Right lobe of liver (tissue), 6 donors: ENCODE measurements around the gene PPFIA4. TPM values are rescaled to one million over a fixed set of nuclear protein-coding genes. Genes with fewer than 3 reads are reported as not detected.
A peak's percentile ranks its signal among the peaks of the same experiment; 100 is the strongest.

Experiments used
- ATAC-seq, 4 donors: fragments of 200-7000 bp; cut with Tn5 transposase; one replicate each; pipeline ENCODE4 v1.9.1; 2020; ENCODE audit warnings: mild to moderate bottlenecking in 4 of 4, moderate library complexity in 4 of 4
- DNase-seq, 3 donors: peaks; one replicate each; pipeline ENCODE4 v3.0.0-alpha.2; 2020
- H3K27ac ChIP-seq, 3 donors: fragments of 200-600 bp; one replicate each; pipeline ENCODE4 v1.8.0; 2022
- H3K27me3 ChIP-seq, 2 donors: fragments of 200-600 bp; one replicate each; pipeline ENCODE4 v1.8.0; 2022
- H3K36me3 ChIP-seq, 4 donors: fragments of 200-600 bp; sonication (generic) in 1 of 4; one replicate each; pipeline versions ENCODE4 v1.5.1 to v1.8.0; 2017 to 2022; ENCODE audit warnings: control low read depth in 1 of 4
- H3K4me1 ChIP-seq, 4 donors: fragments of 200-600 bp; sonication (generic) in 1 of 4; one replicate each; pipeline versions ENCODE4 v1.5.1 to v1.8.0; 2017 to 2022; ENCODE audit warnings: control low read depth in 1 of 4
- H3K4me3 ChIP-seq, 3 donors: fragments of 200-600 bp; one replicate each; pipeline ENCODE4 v1.8.0; 2022
- H3K9me3 ChIP-seq, 4 donors: fragments of 200-600 bp; sonication (generic) in 1 of 4; one replicate each; pipeline versions ENCODE4 v1.5.1 to v1.8.0; 2017 to 2022; ENCODE audit warnings: control low read depth in 1 of 4
- POLR2A ChIP-seq: fragments of 450-650 bp; IDR thresholded peaks from one replicate; pipeline ENCODE4 v1.6.1; 2017; ENCODE audit warnings: antibody characterized with exemption, mild to moderate bottlenecking
- WGBS: methylation state at CpG from one replicate; pipeline ENCODE4 v1.1.6; 2018; ENCODE audit warnings: low coverage, low lambda C conversion rate; ENCODE audit not compliant: insufficient coverage; ENCODE audit errors: missing lambda C conversion rate; 5-methylcytosine and 5-hydroxymethylcytosine counted together
- intact Hi-C, 2 donors: fragments of 100-400 bp; cut with DNase I; formaldehyde crosslinking; loops; one replicate each; pipeline versions ENCODE4 v1.11.2 to v1.14.1; 2022
- total RNA-seq, 6 experiments: library from RNA; depleted of rRNA in 2 of 6; stranded (reverse); fragments of >200 nt in 2 of 6; fragmentation: NEBNext Ultra II Directional in 3 of 6; extraction: Animal tissue kit (Norgen Biotek cat#: 25700) in 3 of 6; gene quantifications; one replicate each; pipeline versions ENCODE4 v1.1.0 to v1.2.4, GENCODE V29; 2016 to 2023
- TF ChIP-seq, protein P1 (sequence below), 4 donors: fragments of 200-600 bp in 3 of 4; fragments of 450-650 bp in 1 of 4; IDR thresholded peaks; one replicate each; pipeline versions ENCODE4 v1.5.1 to v1.8.0; 2016 to 2022; ENCODE audit warnings: antibody characterized with exemption in 4 of 4, mild to moderate bottlenecking in 2 of 4
- donor health status: DM: no; HTN: yes; CAD: no.
- donor health status: DM: no; HTN: no; CAD: no.
- donor health status: DM: no; HTN: no; CAD: no.
- donor health status: DM: no; HTN: yes; CAD: no.
- donor health status: DM: no; HTN: yes; CAD: no.

PPFIA4 gene
- total RNA-seq, 6 experiments from 2014 or later = 0.18 to 5.5 (median 0.49) TPM; not detected in 1

DNA sequence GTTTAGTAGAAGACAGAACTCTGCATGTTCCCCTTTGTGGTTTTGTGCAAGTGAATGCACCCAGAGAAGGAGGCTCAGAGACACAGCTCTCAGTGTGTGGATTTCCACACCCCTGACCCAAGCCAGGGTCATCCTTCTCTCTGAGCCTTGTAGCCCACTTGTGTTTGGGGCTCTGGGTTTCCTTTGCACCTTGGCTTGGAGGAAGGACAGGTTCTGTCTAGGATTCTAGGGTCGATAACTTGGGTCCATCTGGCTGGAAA lies 32.3 kb downstream of the PPFIA4 start:
- no peaks in the 10 kb centered on the region for H3K4me1 ChIP-seq
- no peaks in the 10 kb centered on the region for H3K36me3 ChIP-seq
- intact Hi-C loops = no loop called here
- TF ChIP-seq, protein P1, sequence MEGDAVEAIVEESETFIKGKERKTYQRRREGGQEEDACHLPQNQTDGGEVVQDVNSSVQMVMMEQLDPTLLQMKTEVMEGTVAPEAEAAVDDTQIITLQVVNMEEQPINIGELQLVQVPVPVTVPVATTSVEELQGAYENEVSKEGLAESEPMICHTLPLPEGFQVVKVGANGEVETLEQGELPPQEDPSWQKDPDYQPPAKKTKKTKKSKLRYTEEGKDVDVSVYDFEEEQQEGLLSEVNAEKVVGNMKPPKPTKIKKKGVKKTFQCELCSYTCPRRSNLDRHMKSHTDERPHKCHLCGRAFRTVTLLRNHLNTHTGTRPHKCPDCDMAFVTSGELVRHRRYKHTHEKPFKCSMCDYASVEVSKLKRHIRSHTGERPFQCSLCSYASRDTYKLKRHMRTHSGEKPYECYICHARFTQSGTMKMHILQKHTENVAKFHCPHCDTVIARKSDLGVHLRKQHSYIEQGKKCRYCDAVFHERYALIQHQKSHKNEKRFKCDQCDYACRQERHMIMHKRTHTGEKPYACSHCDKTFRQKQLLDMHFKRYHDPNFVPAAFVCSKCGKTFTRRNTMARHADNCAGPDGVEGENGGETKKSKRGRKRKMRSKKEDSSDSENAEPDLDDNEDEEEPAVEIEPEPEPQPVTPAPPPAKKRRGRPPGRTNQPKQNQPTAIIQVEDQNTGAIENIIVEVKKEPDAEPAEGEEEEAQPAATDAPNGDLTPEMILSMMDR (IDR thresholded peaks at IDR 0.05) = no peak
- TF ChIP-seq POLR2A = no peak
- ATAC-seq (peak in 2 of 4 donors; percentile 28 to 31), DNase-seq (no peak)
- H3K27me3 ChIP-seq = no peaks in the 10 kb centered on the region
- no peak overlapping the region for H3K4me3 ChIP-seq
- no peak overlapping the region for H3K27ac ChIP-seq
- no peaks in the 10 kb centered on the region for H3K9me3 ChIP-seq
- 20% methylated on average over 1 of the region's 1 CpG for WGBS

DNA sequence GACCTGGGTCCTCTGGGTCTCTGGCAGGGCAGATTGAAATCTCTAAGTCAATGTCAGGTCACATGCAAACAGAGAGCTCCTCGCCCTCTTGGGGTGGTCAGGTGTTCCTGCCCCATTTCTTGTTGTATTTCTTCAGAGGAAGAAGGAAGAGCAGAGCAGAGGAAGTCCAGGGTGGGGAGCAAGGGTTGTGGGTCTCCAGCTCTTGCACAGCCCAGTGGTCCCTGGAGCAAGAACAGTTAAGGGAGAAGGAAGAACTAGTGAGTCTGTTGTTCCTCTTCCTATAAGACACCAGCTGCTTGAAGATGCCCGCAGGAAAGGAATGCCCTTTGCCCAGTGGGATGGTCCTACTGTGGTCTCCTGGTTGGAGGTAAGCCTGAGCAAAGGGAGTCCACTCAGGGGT lies 33.2 kb downstream of the PPFIA4 start:
- Histone ChIP-seq H3K4me3 (no peak overlapping the region), H3K4me1 (no peaks in the 10 kb centered on the region), H3K27ac (no peak overlapping the region), H3K27me3 (no peaks in the 10 kb centered on the region), H3K36me3 (no peaks in the 10 kb centered on the region), H3K9me3 (no peaks in the 10 kb centered on the region)
- peak in 2 of 4 donors; percentile 19 to 25 for ATAC-seq
- no peak for DNase-seq
- no peak for TF ChIP-seq POLR2A
- TF ChIP-seq, protein P1 (IDR thresholded peaks at IDR 0.05) = no peak
- intact Hi-C loops = no loop called here
- WGBS = 80% methylated on average over 1 of the region's 2 CpGs

- H3K4me1 ChIP-seq = no peaks in the 10 kb centered on the region
- H3K4me3 ChIP-seq = no peak overlapping the region
- DNase-seq (no peak), ATAC-seq (no peak)
- H3K27me3 ChIP-seq = no peaks in the 10 kb centered on the region
- H3K36me3 ChIP-seq = no peaks in the 10 kb centered on the region
- H3K9me3 ChIP-seq = no peaks in the 10 kb centered on the region
- WGBS = 100% methylated on average over 1 of the region's 11 CpGs
- intact Hi-C loops = no loop called here
- no peak for TF ChIP-seq POLR2A
- TF ChIP-seq, protein P1 (IDR thresholded peaks at IDR 0.05) = no peak
- H3K27ac ChIP-seq = no peak overlapping the region
These were observed 33.8 kb downstream of the PPFIA4 start for GRCh38 chr1:203060115-203060514.

DNA sequence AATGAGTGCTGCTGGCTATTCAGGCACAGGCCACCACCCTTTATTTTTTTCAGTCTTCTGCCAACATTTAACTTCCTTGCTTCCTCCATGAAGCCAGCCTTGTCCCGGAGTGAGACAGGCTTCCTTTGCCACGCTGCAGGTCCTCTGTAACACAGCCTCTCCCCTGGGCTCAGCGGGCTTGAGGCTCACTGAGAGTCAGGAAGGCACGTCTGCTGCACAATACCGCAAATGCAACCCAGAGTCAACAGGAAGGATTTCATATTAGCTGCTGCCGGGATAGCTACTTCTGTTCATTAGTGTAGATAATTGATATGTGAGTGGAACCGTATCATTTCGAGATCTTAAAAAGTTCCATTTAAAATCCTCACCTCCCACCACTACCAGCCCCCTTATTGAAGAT lies 37.0 kb downstream of the PPFIA4 start:
- H3K27me3 ChIP-seq = no peaks in the 10 kb centered on the region
- no peak overlapping the region for H3K4me3 ChIP-seq
- no peaks in the 10 kb centered on the region for H3K9me3 ChIP-seq
- ATAC-seq (peak in 2 of 4 donors; percentile 23 to 43), DNase-seq (no peak)
- intact Hi-C loops = no loop called here
- 27% methylated on average over 8 of the region's 8 CpGs for WGBS
- no peaks in the 10 kb centered on the region for H3K4me1 ChIP-seq
- TF ChIP-seq POLR2A = no peak
- TF ChIP-seq, protein P1 (IDR thresholded peaks at IDR 0.05) = no peak
- H3K27ac ChIP-seq = no peak overlapping the region
- no peaks in the 10 kb centered on the region for H3K36me3 ChIP-seq

- H3K4me3 ChIP-seq = no peak overlapping the region
- no peaks in the 10 kb centered on the region for H3K36me3 ChIP-seq
- no peaks in the 10 kb centered on the region for H3K27me3 ChIP-seq
- 82% methylated on average over 2 of the region's 7 CpGs for WGBS
- H3K4me1 ChIP-seq = no peaks in the 10 kb centered on the region
- no peak overlapping the region for H3K27ac ChIP-seq
- no peak for ATAC-seq
- no peak for TF ChIP-seq POLR2A
- TF ChIP-seq, protein P1 (IDR thresholded peaks at IDR 0.05) = no peak
- no peak for DNase-seq
- intact Hi-C loops = no loop called here
- no peaks in the 10 kb centered on the region for H3K9me3 ChIP-seq
These were observed 38.9 kb downstream of the PPFIA4 start for GRCh38 chr1:203065191-203065590.
